WERI-Rb-1 (cell line): ENCODE measurements around the gene INCENP.

Experiments used
- DNase-seq: peaks from one replicate; pipeline ENCODE4 v3.0.0-alpha.2; 2020
- H3K27ac ChIP-seq: fragments of 250-450 bp; sonication (Bioruptor Pico); 2 replicates; pipeline ENCODE4 v1.5.1; 2020; ENCODE audit warnings: mild to moderate bottlenecking, moderate library complexity
- H3K27me3 ChIP-seq: fragments of 250-450 bp; sonication (Bioruptor Pico); 2 replicates; pipeline ENCODE4 v1.5.1; 2021; ENCODE audit warnings: mild to moderate bottlenecking, low read depth, moderate library complexity; ENCODE audit not compliant: insufficient read depth, severe bottlenecking
- H3K36me3 ChIP-seq: fragments of 250-450 bp; sonication (Bioruptor Pico); 2 replicates; pipeline ENCODE4 v1.5.1; 2020; ENCODE audit warnings: mild to moderate bottlenecking, moderate library complexity
- H3K4me3 ChIP-seq: 2 replicates; pipeline ENCODE4 v1.5.1; 2011; ENCODE audit warnings: low read depth, mild to moderate bottlenecking, control low read depth, low read length
- H3K9me3 ChIP-seq: fragments of 250-450 bp; sonication (Bioruptor Pico); 2 replicates; pipeline ENCODE4 v1.5.1; 2021; ENCODE audit warnings: mild to moderate bottlenecking, moderate library complexity; ENCODE audit not compliant: severe bottlenecking
- CTCF ChIP-seq: IDR thresholded peaks from 2 replicates; pipeline ENCODE4 v1.5.1; 2011; ENCODE audit warnings: low read depth, mild to moderate bottlenecking, control low read depth, inconsistent platforms, low read length

The INCENP gene

GRCh38 chr11:62129590-62130282 lies 5.9 kb downstream of the INCENP start:
- no peak for DNase-seq
- Histone ChIP-seq H3K27me3 (no peaks in the 10 kb centered on the region), H3K4me3 (no peak overlapping the region), H3K9me3 (no peaks in the 10 kb centered on the region), H3K27ac (no peak overlapping the region), H3K36me3 (peaks cover 88% of the 10 kb centered on the region)
- no peak for TF ChIP-seq CTCF

GRCh38 chr11:62130283-62131169 lies 6.7 kb downstream of the INCENP start:
- Histone ChIP-seq H3K9me3 (no peaks in the 10 kb centered on the region), H3K36me3 (peaks cover 82% of the 10 kb centered on the region), H3K27me3 (no peaks in the 10 kb centered on the region), H3K4me3 (no peak overlapping the region), H3K27ac (no peak overlapping the region)
- no peak for TF ChIP-seq CTCF
- DNase-seq = no peak

GRCh38 chr11:62131170-62131464 lies 7.3 kb downstream of the INCENP start:
- DNase-seq = no peak
- H3K9me3 ChIP-seq = no peaks in the 10 kb centered on the region
- no peak overlapping the region for H3K27ac ChIP-seq
- no peak for TF ChIP-seq CTCF
- H3K4me3 ChIP-seq = no peak overlapping the region
- H3K27me3 ChIP-seq = no peaks in the 10 kb centered on the region
- H3K36me3 ChIP-seq = peaks cover 82% of the 10 kb centered on the region

- no peak for TF ChIP-seq CTCF
- Histone ChIP-seq H3K4me3 (no peak overlapping the region), H3K27ac (no peak overlapping the region), H3K36me3 (peaks cover 81% of the 10 kb centered on the region), H3K27me3 (no peaks in the 10 kb centered on the region), H3K9me3 (no peaks in the 10 kb centered on the region)
- DNase-seq = no peak
Observed at GRCh38 chr11:62132191-62132590, 8.4 kb downstream of the INCENP start.

GRCh38 chr11:62132689-62133293 lies 9.0 kb downstream of the INCENP start:
- H3K9me3 ChIP-seq = no peaks in the 10 kb centered on the region
- no peak for DNase-seq
- H3K36me3 ChIP-seq = peaks cover 83% of the 10 kb centered on the region

More at GRCh38 chr11:62132689-62133293, 9.0 kb downstream of the INCENP start:
- no peaks in the 10 kb centered on the region for H3K27me3 ChIP-seq
- no peak overlapping the region for H3K27ac ChIP-seq
- TF ChIP-seq CTCF = no peak
- no peak overlapping the region for H3K4me3 ChIP-seq
